HG03108 (cell line): Measurements from ENCODE around the gene RIC8B.

Experiments used
- ATAC-seq: cut with Tn5 transposase; IDR thresholded peaks from one replicate; pipeline ENCODE4 v1.9.1; 2021; ENCODE audit warnings: moderate library complexity; ENCODE audit not compliant: unreplicated experiment

Gene RIC8B

DNA sequence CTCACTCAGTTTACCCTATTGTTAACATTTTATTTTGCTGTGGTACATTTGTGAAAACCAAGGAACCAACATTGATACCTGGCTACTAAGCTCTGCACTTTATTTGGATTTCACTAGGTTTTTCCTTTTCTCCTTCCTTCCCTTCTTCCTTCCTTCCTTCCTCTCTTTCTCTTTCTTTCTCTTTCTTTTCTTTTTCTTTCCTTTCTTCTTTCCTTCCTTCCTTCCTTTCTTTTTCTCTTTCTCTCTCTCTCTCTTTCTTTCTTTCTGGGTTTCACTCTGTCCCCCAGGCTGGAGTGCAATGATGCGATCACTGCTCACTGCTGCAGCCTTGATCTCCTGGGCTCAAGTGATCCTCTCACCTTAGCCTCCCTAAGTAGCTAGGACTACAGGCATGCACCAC is 152.2 kb downstream of the RIC8B start:
- ATAC-seq, result no peak

DNA sequence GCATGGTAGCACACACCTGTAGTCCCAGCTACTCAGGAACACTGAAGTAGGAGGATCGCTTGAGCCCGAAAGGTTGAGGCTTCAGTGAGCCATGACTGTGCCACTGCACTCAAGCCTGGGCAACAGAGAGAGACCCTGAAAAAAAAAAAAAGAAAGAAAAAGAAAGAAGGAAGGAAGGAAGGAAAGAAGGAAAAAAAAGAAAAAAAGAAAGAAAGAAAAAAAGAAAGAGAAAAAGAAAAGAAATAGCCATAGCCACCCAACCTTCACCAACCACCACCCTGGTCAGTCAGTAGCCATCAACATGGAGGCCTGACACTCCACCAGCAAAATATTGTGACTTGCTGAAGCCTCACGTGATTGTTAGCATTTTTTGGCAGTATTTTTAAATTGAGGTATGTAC is 159.8 kb downstream of the RIC8B start:
- no peak for ATAC-seq
